Rectal smooth muscle tissue (tissue), 1 donor: ENCODE measurements around the gene SHROOM1.

Experiments used
- H3K27ac ChIP-seq: one replicate; pipeline ENCODE4 v1.7.0; 2013; ENCODE audit warnings: low read depth, low read length, inconsistent platforms
- H3K27me3 ChIP-seq: one replicate; pipeline ENCODE4 v1.7.0; 2013; ENCODE audit warnings: low read length; ENCODE audit not compliant: control insufficient read depth, insufficient read depth
- H3K36me3 ChIP-seq: one replicate; pipeline ENCODE4 v1.7.0; 2013; ENCODE audit warnings: low read length; ENCODE audit not compliant: control insufficient read depth, insufficient read depth
- H3K4me1 ChIP-seq: one replicate; pipeline ENCODE4 v1.7.0; 2013; ENCODE audit warnings: low read length; ENCODE audit not compliant: control insufficient read depth, insufficient read depth
- H3K4me3 ChIP-seq: one replicate; pipeline ENCODE4 v1.7.0; 2013; ENCODE audit warnings: low read length
- H3K9ac ChIP-seq: one replicate; pipeline ENCODE4 v1.7.0; 2013; ENCODE audit warnings: low read length

Gene SHROOM1

DNA sequence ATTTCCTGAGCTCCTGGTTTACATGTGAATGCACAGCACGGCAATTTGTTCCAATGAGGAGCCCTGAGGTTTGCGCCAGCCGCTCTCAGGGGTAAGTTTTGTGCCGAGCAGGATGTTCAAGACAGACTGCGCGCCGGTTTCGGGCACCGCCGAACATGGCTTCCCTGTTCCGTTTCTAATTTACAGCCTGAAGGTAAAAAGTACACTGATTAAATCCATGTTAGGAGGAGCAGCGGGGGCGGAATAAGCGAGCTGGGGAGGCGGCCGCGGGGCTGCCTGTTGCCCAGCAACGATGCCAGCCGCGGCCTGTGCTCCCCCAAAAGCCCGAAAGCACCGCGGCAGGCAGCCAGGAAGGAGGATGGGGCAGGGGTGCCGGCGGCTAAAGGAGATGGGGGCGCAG lies 11.0 kb downstream of the SHROOM1 start:
- Histone ChIP-seq H3K4me3 (no peak overlapping the region), H3K27ac (no peak overlapping the region)

DNA sequence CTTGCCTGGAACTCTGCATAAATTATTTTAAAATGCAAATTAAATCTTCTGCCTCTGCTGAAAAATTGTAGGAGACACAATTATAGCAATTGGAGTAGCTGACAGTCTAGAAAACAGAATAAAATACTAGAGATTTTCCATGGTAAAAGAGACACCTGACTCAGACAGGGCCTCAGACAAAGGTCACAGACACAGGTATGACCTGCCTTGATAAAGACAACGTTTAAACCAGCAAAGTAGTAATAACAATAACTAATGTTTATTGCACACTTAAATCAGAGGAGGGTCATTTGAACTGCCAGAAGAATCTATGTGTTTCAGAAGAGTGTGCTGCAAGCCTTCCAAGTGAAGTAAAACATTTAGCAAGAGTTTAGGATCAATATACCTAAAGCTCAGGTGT lies 13.4 kb downstream of the SHROOM1 start:
- Histone ChIP-seq H3K27ac (no peak overlapping the region), H3K9ac (no peak overlapping the region), H3K27me3 (peaks cover 11% of the 10 kb centered on the region), H3K4me1 (peaks cover 2% of the 10 kb centered on the region), H3K4me3 (no peak overlapping the region), H3K36me3 (no peaks in the 10 kb centered on the region)

More for the DNA sequence above, 11.0 kb downstream of the SHROOM1 start:
- Histone ChIP-seq H3K4me1 (peaks cover 2% of the 10 kb centered on the region), H3K27me3 (peaks cover 8% of the 10 kb centered on the region), H3K9ac (no peak overlapping the region), H3K36me3 (no peaks in the 10 kb centered on the region)

DNA sequence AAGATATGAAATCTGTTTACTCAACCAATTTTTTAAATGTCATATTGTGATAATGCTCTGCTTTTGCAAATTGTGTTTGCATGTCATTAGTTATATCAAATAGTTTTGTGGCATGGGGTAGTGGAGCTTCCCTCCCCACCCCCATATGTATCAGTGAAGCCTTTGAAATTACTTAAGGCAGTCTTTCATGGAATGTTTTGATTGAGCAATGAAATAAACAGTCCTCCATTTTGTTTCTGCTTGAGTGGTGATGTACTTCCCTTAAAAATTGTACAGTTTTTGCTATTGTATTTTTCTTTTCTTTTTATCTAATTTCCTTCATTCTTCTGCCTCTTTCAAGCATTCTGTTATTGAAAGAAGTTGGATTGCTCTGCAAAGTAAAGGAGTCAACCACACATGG lies 13.9 kb downstream of the SHROOM1 start:
- Histone ChIP-seq H3K4me1 (peaks cover 2% of the 10 kb centered on the region), H3K36me3 (no peaks in the 10 kb centered on the region), H3K27ac (no peak overlapping the region), H3K27me3 (peaks cover 11% of the 10 kb centered on the region), H3K9ac (no peak overlapping the region), H3K4me3 (no peak overlapping the region)

DNA sequence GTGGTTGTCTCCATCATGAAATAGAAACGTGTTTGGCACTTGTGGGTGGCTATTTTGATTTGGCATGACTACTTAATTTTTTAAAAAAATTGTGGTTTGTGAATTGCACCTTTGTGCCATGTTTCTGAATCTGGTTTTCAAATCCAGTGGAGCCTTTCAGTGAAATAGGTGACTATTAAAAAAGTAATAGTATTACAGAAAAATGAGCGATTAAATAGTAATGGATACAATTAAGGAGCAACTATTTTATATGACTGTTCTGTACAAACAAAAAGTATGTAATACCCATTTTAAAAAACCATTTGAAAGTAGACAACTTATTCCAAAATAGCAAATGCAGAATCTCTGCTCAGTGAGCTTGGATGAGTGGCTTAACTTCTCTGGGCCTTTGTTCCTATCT lies 14.4 kb downstream of the SHROOM1 start:
- H3K4me3 ChIP-seq = no peak overlapping the region
- H3K4me1 ChIP-seq = peaks cover 2% of the 10 kb centered on the region
- no peak overlapping the region for H3K27ac ChIP-seq
- no peaks in the 10 kb centered on the region for H3K36me3 ChIP-seq
- no peak overlapping the region for H3K9ac ChIP-seq
- peaks cover 11% of the 10 kb centered on the region for H3K27me3 ChIP-seq

DNA sequence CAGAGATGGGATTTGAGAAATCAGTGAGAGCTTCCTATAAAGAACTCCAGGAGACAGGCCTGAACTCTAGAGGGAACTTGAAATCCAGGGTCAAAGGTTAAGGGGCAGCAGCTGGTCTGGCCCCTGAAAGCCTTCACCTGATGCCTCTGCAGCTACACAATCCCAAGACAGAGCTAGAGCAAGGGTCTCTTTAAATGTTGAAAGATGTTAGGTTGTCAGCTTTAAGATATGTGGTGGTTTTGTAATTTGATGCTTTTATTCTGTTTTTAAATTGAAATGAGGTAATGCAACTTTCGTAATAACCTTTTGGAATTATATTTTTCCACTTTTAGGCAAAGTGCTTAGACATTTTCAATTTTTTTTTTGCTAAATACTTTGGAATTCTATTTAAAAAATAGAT lies 15.0 kb downstream of the SHROOM1 start:
- H3K36me3 ChIP-seq = no peaks in the 10 kb centered on the region
- H3K4me1 ChIP-seq = peaks cover 2% of the 10 kb centered on the region
- no peak overlapping the region for H3K9ac ChIP-seq
- no peak overlapping the region for H3K4me3 ChIP-seq
- no peak overlapping the region for H3K27ac ChIP-seq
- peaks cover 11% of the 10 kb centered on the region for H3K27me3 ChIP-seq

DNA sequence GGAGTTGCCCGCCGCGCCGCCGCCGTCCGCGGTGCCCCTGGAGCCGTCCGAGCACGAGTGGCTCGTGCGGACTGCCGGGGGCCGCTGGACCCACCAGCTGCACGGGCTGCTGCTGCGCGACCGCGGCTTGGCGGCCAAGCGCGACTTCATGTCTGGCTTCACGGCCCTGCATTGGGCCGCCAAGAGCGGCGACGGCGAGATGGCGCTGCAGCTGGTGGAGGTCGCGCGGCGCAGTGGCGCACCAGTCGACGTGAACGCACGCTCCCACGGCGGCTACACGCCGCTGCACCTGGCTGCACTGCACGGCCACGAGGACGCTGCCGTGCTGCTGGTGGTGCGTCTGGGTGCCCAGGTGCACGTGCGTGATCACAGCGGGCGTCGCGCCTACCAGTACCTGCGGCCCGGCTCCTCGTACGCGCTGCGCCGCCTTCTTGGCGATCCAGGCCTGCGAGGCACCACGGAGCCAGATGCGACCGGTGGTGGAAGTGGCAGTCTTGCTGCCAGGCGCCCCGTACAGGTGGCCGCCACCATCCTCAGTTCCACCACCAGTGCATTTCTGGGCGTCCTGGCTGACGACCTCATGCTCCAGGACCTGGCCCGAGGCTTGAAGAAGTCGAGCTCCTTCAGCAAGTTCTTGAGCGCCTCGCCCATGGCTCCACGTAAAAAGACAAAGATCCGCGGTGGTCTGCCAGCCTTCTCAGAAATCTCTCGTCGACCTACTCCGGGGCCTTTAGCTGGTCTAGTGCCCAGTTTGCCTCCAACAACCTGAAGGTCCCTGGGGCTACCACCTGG lies 15.7 kb downstream of the SHROOM1 start:
- Histone ChIP-seq H3K4me1 (no peaks in the 10 kb centered on the region), H3K27ac (no peak overlapping the region), H3K9ac (no peak overlapping the region), H3K36me3 (no peaks in the 10 kb centered on the region), H3K27me3 (peaks cover 11% of the 10 kb centered on the region), H3K4me3 (peak overlapping the region; percentile 27)

- Histone ChIP-seq H3K27me3 (peaks cover 6% of the 10 kb centered on the region), H3K4me1 (no peaks in the 10 kb centered on the region), H3K4me3 (peak overlapping the region; percentile 55), H3K36me3 (no peaks in the 10 kb centered on the region), H3K9ac (no peak overlapping the region), H3K27ac (no peak overlapping the region)
Observed at GRCh38 chr5:132813599-132814502, 16.6 kb downstream of the SHROOM1 start.

- Histone ChIP-seq H3K36me3 (no peaks in the 10 kb centered on the region), H3K9ac (no peak within 1 kb of the TSS), H3K4me3 (peak within 1 kb of the TSS; percentile 55), H3K4me1 (no peaks in the 10 kb centered on the region), H3K27me3 (peaks cover 6% of the 10 kb centered on the region), H3K27ac (no peak within 1 kb of the TSS)
Observed at GRCh38 chr5:132812781-132813598, 17.5 kb downstream of the SHROOM1 start, which contains the start of gene SOWAHA. Gene SOWAHA (plus strand): TSS chr5:132813302. CDS start chr5:132813622, 320 bp downstream.

GRCh38 chr5:132812123-132812765 lies 18.2 kb downstream of the SHROOM1 start:
- no peak overlapping the region for H3K4me3 ChIP-seq
- H3K36me3 ChIP-seq = no peaks in the 10 kb centered on the region
- H3K27ac ChIP-seq = no peak overlapping the region
- H3K9ac ChIP-seq = no peak overlapping the region
- H3K4me1 ChIP-seq = no peaks in the 10 kb centered on the region
- peaks cover 6% of the 10 kb centered on the region for H3K27me3 ChIP-seq

GRCh38 chr5:132810605-132811004 lies 19.8 kb downstream of the SHROOM1 start:
- Histone ChIP-seq H3K27ac (no peak overlapping the region), H3K27me3 (peaks cover 6% of the 10 kb centered on the region), H3K4me1 (no peaks in the 10 kb centered on the region), H3K9ac (no peak overlapping the region), H3K4me3 (no peak overlapping the region), H3K36me3 (no peaks in the 10 kb centered on the region)

GRCh38 chr5:132808866-132809265 lies 21.6 kb downstream of the SHROOM1 start:
- Histone ChIP-seq H3K36me3 (no peaks in the 10 kb centered on the region), H3K27me3 (peaks cover 3% of the 10 kb centered on the region), H3K27ac (no peak overlapping the region), H3K9ac (no peak overlapping the region), H3K4me3 (no peak overlapping the region), H3K4me1 (no peaks in the 10 kb centered on the region)
